Stimulated activated CD8-positive, alpha-beta memory T cell treated with anti-CD3 and anti-CD28 coated beads, Interleukin-12 subunit alpha, Interleukin-12 subunit beta, amount 100 ng/mL, for 24 hours (primary cell): ENCODE data around the gene ARHGAP22.

Experiments
- DNase-seq: peaks from one replicate; pipeline ENCODE4 v3.0.0-alpha.2; 2020; ENCODE audit errors: extremely low read depth

The ARHGAP22 gene

GRCh38 chr10:48533540-48533939 lies 71.3 kb downstream of the ARHGAP22 start:
- DNase-seq, result no peak

- DNase-seq, result no peak
Observed at GRCh38 chr10:48531486-48531885, 73.4 kb downstream of the ARHGAP22 start.

DNA sequence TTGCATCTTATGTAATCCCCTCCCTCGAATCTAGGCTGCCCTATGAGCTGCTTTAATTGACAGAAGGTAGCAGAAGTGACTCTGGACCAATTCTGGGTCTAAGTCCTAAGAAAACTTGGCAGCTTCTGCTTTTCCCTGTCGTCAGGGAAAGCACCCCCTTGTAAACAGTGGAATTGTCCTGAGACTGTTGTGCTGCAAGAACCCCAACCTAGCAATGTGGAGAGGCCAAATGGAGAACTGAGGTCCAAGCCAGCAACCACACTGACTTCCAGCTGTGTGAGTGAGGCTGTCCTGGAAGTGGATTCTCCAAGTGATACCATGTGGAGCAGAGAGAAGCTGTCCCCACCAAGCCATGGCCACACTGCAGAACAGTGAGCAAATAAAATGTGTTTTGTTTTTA lies 75.5 kb downstream of the ARHGAP22 start:
- no peak for DNase-seq

GRCh38 chr10:48527756-48528155 lies 77.1 kb downstream of the ARHGAP22 start:
- no peak for DNase-seq

DNA sequence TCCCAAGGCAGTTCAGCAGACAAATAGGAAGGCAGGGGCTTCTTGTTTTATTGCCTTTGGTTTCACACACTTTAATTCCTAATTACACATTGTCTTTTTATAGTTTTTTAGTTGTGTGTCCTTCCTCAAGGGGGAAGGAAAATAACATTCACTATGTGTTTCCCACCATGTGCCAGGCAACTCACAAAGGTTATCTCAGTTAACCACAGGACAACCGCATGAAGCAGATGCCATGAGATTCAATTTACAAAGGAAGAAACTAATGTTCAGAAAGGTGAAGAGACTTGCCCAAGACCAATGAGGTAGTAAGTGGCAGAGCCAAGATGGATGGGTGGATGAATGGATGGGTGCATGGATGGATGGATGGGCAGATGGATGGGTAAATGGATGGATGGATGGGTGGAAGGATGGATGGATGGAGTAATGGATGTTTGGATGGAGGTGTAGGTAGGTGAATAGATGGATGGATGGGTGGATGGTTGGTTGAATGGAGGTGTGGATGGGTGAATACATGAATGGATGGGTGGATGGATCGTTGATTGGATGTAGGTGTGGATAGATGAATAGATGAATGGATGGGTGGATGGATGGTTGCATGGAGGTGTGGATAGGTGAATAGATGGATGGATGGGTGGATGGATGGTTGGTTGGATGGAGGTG lies 77.9 kb downstream of the ARHGAP22 start:
- no peak for DNase-seq

- DNase-seq, result no peak
Observed at GRCh38 chr10:48526011-48526821, 78.7 kb downstream of the ARHGAP22 start.

DNA sequence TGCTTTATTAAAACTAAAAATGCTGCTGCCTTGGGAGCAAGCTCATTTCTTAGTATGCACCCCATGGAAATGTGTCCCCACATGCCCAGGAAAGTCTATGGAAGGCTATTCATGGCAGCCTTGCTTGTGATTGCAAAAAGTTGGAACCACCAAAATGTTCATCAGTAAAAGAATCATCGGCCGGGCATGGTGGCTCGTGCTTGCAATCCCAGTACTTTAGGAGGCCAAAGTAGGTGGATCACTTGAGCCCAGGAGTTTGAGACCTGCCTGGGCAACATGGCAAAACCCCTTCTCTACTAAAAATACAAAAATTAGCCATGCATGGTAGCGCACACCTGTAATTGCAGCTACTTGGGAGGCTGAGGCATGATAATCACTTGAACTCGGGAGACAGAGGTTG lies 79.8 kb downstream of the ARHGAP22 start:
- DNase-seq, result no peak

DNA sequence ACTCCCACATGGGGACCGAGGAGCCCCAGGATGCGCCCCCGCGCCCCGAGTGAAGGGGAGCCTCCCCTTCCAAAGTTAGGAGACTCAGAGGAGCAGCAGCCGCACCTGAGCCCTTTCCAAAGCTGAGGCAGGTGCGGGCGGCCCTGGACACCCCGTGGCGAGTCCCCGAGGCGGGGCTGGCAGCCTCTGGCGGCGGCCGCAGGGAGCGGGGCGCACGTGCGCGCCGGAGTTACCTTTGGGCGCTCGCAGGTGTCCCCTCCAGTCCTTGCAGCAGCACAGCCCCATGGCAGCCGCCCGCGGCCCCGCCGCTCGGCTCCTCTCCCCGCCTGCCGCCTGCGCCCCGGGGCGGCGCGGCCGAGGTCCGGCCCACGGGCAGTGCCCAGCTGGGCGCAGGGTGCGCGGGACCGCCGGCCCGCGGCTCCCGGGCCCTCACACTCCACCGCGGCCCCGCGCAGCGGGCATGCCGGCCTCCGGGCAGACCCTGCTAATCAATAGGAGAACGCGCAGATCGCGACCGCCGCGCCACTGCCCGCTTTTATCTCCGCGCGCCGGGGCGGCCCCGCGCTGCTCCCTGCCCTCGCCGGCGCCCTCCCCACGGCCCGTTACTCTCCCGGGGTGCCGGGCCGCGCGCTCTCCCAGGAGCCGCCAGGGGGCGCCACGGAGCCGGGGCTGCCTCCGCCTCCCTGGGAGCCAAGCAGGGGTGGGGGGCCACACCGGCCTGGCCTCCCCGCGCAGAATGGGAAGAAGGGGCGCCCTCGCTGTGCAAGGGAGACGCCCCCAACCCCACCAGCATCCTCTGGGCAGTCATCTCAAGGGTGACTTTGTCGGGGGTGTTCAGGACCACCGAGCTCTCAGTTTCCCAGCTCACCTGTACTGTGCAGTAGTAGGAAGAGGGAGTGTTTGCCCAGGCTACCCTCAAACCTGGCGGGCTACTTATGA lies 80.8 kb downstream of the ARHGAP22 start:
- DNase-seq, result no peak

DNA sequence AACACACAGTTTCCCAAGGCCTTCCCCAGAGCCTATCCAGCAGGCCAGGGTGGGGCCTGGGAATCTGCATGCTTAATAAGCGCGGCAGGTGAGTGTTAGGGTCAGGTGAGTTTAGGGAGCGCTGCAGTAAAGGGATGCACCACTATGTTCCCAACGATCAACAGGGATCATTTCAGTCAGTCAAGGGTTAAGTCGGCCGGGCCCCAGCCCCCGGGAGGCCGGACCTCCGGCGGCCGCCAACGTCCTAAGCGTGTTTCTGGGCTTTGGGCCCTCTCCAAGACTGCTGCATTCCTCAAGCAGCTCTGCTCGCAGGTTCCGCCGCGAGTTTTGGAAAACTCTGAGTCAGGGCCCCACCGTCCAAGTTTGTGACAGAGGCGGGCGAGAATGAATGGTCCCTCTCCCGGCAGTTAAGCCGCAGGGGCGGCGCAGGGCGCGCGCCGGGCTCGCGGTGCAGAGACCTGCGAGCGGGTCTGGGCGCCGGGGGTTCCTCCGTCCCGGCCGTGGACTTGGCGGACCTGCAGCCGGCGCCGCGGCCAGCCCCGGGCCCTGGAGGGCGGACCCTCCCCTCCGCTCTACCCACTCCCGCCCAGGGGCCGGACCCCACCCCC lies 81.6 kb downstream of the ARHGAP22 start:
- no peak for DNase-seq

- no peak for DNase-seq
Observed at GRCh38 chr10:48522011-48522765, 82.7 kb downstream of the ARHGAP22 start.

- DNase-seq, result no peak
Observed at GRCh38 chr10:48520594-48520993, 84.3 kb downstream of the ARHGAP22 start.

GRCh38 chr10:48520184-48520506 lies 84.7 kb downstream of the ARHGAP22 start:
- no peak for DNase-seq

DNA sequence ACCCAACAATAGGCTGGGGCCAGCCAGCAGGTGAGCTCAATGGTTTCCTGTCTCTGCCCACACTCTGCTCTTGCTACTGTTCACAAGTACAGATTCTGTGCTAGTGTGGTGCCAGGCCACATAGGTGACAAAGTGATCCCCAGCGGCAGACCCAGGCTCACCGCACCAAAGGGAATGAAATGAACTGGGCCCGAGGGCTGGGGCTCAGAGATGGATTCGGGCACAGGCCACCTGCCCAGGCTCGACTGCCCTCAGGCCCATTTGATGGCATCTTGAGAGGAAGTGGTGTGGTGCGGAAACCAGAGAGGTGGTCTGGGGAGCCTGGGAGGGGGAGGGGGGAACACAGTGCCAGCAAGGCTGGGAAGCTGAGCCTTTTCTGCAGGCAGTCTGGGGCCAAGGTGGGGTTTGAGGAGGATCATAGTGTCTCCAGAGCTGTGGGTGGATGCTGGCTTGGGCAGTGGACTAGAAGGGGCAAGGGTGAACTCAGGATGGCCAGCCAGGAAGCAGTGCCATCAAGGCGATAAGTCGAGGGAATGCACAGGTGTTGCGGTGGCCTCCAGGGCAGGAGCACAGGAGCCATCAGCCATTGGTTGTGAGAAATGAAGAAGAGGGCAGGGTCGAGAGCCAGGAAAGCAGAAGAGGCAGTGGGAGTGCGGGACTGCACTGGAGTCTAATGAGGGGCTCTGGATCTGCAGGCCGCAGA lies 85.2 kb downstream of the ARHGAP22 start:
- no peak for DNase-seq

DNA sequence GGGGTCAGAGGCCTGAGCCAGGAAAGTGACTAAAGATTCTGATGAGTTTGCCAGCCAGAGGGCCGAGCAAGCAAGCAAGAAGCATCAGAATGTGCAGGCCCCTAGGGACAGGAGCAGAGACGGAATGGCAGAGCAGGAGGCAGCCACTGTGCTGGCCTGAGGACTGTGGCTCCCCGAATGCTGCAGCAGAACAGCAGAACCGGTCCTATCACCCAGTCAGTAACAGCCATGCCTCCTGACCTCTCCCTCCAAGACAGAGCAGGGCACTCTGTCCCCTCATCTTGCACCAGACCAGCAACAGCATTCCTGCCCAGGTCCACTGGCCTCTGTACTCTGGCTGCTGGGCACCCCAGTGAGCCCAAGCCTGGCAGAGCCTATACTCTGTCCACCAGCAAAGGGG lies 85.9 kb downstream of the ARHGAP22 start:
- no peak for DNase-seq

- no peak for DNase-seq
Observed at GRCh38 chr10:48517911-48518811, 86.7 kb downstream of the ARHGAP22 start.

DNA sequence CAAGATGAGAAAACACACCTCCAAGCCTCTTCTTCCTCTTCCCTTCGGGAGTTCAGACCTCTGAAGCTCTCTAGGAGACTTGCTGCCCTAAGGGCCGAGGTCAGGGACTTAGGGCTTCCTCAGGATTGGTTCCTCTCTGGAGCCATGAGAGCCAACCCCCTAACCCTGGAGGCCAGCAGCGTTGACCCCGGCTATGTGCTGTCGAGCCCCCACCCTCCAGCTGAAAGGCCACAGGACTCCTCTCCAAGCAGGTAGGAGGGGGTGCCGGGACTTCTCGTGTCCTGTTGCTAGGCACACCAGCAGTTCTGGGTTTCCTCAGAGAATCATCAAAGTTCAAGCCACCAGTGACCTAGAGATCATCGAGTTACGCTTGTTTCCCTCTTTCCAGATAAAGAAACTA lies 87.4 kb downstream of the ARHGAP22 start:
- DNase-seq, result no peak

DNA sequence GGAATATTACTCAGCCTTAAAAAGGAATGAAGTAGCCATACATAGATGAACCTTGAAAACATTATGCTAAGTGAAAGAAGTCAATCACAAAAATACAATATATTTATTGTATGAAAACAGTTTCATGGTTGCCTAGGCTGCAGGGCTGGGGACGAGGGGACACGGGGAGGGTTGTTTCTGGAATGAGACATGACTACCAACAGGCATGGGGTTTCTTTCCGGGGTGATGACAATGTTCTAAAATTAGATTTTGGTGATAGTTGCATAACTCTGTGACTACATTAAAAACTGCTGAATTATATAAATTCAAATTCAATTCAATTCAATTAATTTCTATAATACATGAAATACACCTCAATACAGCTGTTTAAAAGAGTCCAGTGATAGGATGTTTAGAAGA lies 88.0 kb downstream of the ARHGAP22 start:
- no peak for DNase-seq

GRCh38 chr10:48514916-48515315 lies 90.0 kb downstream of the ARHGAP22 start:
- no peak for DNase-seq

DNA sequence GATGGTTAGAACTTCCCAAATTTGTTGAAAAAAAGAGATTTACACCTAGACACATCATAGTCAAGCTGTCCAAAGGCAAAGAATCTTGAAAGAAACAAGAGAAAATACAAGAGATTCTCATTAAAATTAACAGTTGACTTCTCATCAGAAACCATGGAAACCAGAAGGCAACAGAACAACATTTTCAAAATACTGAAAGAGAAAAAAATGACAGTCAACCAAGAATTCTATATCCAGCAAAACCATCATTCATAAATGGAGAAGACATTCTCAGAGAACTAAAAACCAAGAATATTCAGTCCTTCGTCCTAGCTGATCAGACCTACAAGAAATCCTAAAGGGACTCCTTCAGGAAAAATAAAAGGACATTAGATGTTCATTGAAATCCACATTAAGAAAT lies 90.6 kb downstream of the ARHGAP22 start:
- no peak for DNase-seq

DNA sequence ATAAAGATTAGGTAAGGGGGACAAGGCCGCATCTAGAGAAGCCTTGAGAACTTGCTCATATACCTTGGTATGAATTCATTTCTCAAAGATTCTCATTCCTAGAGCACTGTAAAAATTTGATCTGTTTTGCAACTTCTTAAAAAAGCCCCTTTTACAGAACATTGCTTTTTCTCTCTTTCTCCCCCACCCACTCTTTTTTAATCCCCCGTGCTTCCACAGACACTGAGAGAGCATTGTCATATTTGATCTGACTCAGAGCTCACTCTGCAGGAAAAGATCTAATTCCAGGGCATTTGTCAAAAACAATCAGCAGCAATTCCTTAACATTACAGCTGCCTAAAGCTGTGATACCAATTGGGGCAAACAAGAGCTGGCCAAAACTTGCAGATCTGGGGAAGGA lies 92.0 kb downstream of the ARHGAP22 start:
- no peak for DNase-seq
